GM13976 (cell line): ENCODE measurements around the gene PRKRA.

Source experiments
- DNase-seq: peaks from one replicate; pipeline ENCODE4 v3.0.0; 2012; ENCODE audit warnings: low spot score
- in situ Hi-C: fragments of 300-500 bp; cut with MboI; formaldehyde crosslinking; loops from one replicate; pipeline ENCODE4 v1.12.0; 2022; ENCODE audit warnings: low sequenced_read_pairs, mixed read lengths, inconsistent platforms; ENCODE audit not compliant: unreplicated experiment
- TF ChIP-seq, protein P1 (sequence below): IDR thresholded peaks from 2 replicates; pipeline ENCODE4 v1.5.1; 2012; ENCODE audit warnings: borderline replicate concordance, mild to moderate bottlenecking; ENCODE audit not compliant: insufficient read depth; ENCODE audit errors: extremely low read depth, missing control alignments, control extremely low read depth

The PRKRA gene

GRCh38 chr2:178409261-178409660 lies 41.7 kb downstream of the PRKRA start:
- no peak for DNase-seq
- in situ Hi-C loops, result loop anchor here (25.0 kb wide), 1 partner anchor 297 kb away; the partner anchor contains the start of gene RBM45
- TF ChIP-seq, protein P1, sequence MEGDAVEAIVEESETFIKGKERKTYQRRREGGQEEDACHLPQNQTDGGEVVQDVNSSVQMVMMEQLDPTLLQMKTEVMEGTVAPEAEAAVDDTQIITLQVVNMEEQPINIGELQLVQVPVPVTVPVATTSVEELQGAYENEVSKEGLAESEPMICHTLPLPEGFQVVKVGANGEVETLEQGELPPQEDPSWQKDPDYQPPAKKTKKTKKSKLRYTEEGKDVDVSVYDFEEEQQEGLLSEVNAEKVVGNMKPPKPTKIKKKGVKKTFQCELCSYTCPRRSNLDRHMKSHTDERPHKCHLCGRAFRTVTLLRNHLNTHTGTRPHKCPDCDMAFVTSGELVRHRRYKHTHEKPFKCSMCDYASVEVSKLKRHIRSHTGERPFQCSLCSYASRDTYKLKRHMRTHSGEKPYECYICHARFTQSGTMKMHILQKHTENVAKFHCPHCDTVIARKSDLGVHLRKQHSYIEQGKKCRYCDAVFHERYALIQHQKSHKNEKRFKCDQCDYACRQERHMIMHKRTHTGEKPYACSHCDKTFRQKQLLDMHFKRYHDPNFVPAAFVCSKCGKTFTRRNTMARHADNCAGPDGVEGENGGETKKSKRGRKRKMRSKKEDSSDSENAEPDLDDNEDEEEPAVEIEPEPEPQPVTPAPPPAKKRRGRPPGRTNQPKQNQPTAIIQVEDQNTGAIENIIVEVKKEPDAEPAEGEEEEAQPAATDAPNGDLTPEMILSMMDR, result no peak

GRCh38 chr2:178404368-178404767 lies 46.6 kb downstream of the PRKRA start:
- DNase-seq, result peak; percentile 75

GRCh38 chr2:178403671-178404306 lies 47.2 kb downstream of the PRKRA start:
- in situ Hi-C loops, result loop anchor here (25.0 kb wide), 1 partner anchor 291 kb away; the partner anchor contains the start of gene RBM45
- TF ChIP-seq, protein P1, result no peak
- DNase-seq, result no peak

More at GRCh38 chr2:178404368-178404767, 46.6 kb downstream of the PRKRA start:
- TF ChIP-seq, protein P1, result no peak
- in situ Hi-C loops, result loop anchor here (25.0 kb wide), 1 partner anchor 292 kb away; the partner anchor contains the start of gene RBM45

DNA sequence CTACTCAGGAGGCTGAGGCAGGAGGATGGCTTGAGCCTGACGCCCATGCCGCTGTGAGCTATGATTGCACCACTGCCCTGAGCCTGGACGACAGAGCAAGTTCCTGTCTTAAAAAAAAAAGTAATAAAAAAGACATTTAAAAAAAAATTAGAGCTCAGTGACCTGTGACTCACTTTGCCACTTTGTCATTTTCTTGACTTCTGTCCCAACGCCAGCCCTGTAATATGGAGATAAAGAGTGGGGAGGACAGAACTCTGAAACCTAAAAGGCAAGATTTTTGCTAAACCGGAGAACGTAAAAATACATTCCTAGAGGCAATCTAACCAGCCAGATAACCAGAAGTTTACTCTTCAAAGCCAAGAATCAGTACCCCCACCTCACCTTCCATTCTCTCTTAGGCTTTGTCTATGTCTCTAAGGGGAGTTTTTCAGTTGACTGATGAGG lies 49.0 kb downstream of the PRKRA start:
- in situ Hi-C loops, result loop anchor here (25.0 kb wide), 1 partner anchor 290 kb away; the partner anchor contains the start of gene RBM45

GRCh38 chr2:178397002-178397605 lies 53.9 kb downstream of the PRKRA start:
- TF ChIP-seq, protein P1, result peak; percentile 68
- in situ Hi-C loops, result no loop called here
- peak; percentile 38 for DNase-seq

More for the DNA sequence above, 49.0 kb downstream of the PRKRA start:
- TF ChIP-seq, protein P1, result no peak
- no peak for DNase-seq

DNA sequence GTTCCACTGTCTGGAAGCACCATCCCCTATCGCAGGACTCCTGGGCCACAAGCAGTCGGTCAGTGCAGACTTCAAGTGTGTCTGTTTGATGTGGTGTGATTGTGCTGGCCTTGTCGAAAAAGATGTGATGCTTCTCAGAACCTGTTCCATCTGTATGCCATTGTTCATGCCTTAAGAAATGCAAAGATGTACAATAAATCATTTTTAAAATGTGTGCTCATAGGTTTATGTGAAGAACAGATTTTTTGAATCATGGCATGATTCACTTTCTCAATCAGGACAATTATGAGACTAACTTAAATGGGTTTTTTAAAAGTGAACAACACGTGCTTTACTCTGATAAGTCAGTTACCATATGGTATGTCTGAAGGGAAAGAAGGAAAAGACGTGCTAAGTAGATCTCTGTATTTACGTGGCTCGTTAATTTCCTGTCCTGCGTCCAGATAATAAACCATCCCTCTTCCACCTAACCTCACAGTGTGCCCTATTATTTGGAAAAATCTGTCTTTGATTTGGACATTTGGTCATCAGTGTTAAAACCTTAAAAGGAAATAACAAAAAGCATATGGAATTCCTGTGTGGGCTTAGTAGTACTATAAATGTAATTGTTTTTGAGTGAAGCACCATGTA lies 54.9 kb downstream of the PRKRA start:
- in situ Hi-C loops, result no loop called here
- DNase-seq, result no peak
- TF ChIP-seq, protein P1, result no peak
